EL (cell line): ENCODE data around the gene CBX5.
"Not testable (repeated sequence)": the region's sequence is repeated elsewhere in the genome, so short reads cannot be mapped to it uniquely, and the experiment has no call there.

Experiments used
- DNase-seq: peaks from one replicate; pipeline ENCODE4 v3.0.0-alpha.2; 2016

The CBX5 gene

DNA sequence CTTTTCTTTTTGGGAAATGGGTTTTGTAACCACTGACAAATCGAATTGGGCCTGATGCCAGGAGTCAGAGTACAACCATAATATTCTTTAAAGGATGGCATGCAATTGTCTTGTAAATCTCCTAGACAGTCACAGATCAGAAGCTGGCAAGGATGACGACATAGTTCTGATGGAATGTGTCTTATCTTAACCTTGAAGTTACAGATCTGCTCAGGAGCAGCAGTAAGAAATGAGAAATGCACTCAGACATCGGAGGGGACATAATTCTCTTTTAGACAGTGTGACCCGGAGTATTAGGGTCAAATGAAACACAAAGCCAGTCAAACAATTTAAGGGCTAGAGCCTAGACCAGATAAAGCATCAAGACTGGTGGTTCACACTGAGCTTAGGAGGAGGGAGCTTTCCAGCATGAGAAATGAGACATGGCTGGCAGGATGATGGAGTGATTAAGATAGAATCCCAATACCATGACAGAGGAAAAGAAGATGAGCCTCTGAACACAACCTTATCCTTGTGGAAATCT, 17.5 kb downstream of the CBX5 start:
- peak; percentile 86 for DNase-seq

DNA sequence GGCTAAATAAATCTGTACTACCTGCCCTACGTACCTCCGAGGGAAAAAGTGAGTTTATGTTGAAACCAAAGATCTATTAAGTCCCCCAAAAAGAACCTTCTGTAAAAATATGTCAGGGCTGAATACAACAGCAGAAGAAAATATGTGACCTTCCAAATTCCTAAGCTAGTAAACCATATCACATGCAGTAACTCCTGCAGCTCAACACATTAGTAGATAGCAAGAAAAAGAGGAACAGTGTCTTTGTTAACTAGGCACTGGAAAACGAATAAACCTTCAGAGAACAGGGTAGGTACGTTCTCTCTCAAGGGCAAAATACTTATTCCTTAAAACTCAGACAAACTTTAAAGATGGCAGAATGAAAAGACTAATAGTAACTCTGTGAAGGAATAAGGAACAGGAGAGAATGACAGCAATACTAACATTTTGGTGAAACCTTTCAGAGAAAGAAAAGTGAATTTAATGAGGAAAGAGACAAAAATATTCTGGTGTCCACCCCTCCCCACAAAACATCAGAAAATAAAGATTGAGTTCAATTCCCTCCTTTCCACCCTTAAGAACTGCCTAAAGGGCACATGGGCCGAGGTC, 18.0 kb downstream of the CBX5 start:
- DNase-seq, result no peak

DNA sequence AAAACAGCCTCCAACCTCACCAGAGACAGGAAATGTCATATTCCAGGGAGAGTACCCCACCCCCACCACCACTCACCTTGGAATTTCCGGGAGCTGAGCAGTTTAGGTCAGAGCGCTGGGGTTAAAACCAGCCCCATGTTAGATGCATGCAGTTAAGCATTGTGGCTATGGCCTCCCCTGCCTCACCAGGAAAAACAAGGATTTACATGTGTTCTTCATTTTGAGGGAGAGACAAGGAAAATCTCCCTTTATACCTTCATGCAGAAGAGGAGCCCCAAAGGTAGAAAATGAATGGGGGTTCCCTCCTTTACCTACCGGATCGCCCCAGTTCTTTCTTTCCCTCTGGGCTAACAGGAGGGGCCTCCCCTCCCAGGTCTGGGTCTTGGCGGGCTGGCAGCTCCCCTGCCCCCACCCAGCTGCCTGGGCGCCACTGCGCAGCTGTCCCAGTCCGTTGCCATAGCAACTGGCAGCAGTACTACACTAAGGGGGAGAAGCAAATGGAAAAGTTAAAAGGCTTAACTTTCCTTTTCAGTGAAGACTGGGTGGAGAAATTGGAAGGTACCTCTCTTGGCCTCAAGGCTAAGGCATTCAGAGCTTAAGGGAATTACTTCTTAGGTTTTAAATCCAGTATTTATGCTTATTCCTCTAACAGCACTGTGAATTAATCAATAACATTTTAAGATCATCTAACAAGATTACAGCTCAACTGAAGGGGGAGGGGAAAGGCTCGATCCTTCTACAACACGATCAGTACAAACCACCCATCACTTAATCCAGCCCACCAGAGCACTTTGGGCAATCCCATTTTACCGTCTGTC, 20.5 kb downstream of the CBX5 start:
- peak; percentile 84 for DNase-seq

DNA sequence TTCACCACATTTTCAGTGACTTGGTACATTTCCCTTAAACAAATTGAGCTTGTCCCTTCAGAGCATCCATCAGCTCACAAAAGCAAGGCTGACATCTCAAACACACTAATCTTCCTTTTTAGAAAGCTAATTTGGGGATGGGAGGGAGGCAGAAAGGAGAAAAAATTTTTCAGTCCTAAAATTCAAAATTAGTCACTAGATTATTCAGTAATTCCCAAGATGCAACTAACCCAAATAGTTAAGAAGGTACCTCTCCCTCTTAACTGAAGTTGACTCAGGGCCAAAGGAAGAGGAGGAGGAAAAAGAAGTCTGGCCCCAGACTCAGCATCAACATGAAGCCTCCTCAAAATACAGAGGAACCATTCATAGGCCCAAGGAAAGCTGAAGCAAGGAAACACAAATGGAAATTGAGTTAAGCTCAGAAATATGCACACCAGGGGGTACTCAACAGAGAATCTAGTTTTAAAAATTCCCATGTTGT, 21.7 kb downstream of the CBX5 start:
- peak; percentile 68 for DNase-seq

DNA sequence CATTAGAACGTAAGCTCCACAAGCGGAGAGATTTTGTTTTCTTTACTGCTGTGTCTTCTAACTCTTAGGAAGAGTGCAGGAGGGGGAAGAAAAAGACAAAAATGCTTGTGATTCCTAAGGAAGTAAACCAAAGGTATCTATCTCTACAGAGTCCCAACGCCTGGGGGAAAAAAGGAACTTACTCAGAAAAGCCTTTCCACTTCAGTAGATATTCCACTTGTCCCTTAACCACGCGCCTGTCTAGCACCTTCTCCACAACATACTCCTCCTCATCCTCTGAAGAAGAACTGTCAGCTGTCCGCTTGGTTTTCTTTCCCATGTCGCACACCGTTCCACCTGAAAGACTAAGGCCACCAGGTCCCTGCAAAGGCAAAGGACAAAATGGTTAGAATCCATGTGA, 22.6 kb downstream of the CBX5 start:
- no peak for DNase-seq

DNA sequence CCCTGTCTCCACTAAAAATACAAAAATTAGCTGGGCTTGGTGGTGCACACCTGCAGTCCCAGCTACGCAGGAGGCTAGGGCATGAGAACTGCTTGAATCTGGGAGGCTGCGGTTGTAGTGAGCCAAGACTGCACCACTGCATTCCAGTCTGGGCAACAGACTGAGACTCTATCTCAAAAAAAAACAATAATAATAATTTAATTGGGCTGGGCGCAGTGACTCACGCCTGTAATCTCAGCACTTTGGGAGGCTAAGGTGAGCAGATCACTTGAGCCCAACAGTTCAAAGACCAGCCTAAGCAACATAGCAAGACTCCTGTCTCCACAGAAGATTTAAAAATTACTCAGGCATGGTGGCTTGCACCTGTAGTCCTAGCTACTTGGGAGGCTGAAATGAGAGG, 26.7 kb downstream of the CBX5 start:
- no peak for DNase-seq

DNA sequence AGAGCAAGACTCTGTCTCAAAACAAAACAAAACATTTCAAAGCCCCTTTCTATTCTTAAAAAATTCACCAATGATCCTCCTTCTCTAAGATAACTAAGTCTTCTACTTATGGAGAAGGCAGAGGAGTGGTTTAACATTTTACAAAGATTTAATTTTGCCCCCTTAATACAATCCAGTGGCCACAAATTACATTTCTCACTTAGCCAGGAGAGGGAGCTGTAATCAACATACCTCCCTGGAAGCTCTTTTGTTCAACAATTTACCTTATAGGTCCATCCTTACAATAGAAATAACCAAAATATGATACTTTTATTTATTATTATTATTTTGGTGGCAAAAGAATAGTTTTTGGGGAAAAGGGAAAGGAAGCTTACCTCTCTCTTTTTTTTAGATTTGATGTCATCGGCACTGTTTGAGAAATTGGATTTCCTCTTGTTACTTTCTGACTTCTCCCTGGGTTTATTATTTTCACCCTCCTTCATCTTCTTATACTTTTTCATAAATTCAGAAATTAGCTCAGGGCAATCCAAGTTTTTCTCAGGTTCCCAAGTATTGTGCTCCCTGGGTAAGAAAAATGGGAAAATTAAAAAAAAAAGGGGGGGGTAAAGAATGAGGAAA, 28.1 kb downstream of the CBX5 start:
- DNase-seq, result peak; percentile 54

DNA sequence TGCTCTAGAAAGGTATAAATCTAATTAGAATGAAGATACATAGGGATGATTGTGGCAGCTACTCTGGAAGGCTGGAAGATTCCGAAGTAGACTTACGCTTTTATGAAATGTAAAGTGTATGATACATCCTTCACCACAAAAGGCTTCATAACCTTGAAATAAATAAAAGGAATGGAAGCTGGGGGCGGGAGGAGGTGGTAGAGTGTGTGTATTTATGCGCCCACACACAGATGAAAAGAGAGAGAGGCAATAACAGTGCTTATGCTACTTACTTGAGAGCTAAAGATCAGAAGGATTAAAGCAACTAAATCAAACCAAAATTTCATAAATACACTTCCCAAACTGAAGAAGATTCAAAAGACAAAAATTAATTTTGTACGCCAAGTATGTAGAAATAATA, 30.4 kb downstream of the CBX5 start:
- no peak for DNase-seq

DNA sequence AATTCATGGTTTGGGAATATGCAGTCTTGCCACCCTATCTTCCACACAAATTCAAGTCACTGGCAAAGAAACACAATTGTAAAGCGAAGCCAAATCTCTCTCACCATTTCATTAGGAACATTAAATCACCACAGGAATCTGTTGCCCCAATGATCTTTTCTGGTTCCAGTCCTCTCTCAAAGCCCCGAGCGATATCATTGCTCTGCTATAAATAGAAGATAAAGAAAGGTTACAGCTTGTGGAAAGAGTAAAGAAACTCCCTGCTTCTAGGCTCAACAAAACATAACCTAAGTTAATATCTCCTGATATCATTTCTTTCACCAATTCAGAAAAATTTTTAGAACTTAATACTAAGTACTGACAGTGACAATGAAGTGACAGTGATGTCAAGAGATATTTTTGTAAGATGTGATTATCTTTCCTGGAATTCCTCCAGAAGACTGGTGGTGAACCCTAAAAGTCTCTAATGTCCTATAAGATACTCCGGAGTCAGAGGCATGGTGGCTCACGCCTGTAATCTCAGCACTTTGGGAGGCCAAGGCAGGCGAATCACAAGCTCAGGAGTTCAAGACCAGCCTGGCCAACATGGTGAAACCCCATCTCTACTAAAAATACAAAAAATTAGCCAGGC, 33.8 kb downstream of the CBX5 start:
- no peak for DNase-seq

DNA sequence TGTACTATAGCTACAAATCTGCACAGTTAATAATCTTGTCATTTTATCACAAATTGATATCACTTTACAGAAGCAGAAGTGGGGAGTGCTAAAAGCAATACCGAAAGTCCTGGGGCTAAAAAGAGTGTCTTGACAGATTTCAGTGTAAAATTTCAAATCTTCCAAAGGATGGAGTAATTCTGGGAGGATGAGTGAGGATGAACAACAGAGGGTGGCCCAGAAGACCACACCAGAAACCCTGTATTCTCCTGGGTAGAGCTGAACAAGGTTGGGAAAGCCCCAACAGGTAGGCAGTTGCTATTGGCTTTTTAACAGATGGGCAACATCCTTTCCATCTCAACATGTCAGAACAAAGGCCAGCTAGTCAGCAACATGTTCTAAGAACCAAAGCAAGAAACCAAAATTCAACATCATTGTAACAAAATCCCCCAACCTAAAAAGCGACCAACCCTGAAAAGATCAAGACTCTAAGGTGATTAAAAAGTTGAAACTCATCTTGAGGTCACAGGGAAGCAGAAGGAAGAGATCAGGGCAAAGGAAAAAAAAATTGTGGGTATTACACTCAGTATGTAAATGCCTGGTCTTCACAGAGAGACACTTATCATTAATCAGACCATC, 38.8 kb downstream of the CBX5 start:
- DNase-seq, result no peak

DNA sequence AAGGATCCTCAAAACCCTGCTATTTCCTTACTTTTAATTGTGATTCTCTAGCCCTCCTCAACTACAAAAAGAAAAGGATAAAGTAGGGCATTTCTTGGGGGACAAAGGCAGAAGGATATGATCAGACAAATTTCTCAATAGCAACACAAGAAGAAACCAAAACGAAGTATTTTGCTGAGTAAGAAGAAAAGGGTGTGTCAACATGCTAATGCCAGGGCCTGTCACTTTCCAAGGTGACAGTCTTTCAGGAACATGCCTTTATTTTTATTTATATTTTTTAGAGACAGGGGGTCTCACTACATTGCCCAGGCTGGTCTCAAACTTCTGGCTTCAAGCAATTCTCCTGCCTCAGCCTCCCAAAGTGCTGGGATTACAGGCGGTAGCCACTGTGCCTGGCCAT, 39.8 kb downstream of the CBX5 start:
- DNase-seq, result no peak

DNA sequence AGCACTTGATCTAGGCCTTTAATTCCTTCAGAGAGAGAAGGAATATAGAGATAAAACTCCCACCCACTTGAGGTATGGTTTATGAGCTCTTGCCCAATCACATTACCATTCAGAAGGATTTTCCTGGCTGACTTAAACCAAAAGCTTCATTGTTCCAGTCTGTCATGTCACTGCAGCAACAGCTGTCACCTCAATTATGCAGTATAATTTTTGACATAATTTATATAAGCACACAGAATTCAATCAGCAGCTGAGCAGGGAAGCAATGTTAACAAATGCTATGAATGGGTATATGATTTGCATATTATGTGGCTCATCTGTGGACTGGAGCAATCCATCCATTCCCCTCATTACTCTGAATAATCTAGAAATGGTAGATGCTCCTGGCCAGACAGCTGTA, 40.3 kb downstream of the CBX5 start:
- no peak for DNase-seq

DNA sequence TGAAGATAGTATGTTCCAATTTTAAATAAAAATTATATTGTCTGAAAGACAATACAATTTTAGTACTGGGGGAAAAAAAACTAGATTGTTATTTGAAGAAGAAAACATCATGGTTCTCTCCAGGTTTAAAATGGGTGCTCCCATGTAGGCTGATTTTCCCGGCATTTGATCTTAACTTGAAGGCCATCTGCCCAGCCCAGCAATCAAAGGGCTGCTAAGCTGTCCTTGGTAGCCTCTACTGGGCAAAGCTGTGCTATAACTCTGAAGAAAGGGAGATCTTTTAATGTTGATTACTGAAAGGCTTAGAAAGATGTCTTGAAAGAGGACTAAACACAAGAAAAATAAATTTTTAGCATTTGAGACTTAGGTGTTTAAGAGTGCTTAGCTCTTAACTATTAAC, 41.4 kb downstream of the CBX5 start:
- DNase-seq, result no peak

DNA sequence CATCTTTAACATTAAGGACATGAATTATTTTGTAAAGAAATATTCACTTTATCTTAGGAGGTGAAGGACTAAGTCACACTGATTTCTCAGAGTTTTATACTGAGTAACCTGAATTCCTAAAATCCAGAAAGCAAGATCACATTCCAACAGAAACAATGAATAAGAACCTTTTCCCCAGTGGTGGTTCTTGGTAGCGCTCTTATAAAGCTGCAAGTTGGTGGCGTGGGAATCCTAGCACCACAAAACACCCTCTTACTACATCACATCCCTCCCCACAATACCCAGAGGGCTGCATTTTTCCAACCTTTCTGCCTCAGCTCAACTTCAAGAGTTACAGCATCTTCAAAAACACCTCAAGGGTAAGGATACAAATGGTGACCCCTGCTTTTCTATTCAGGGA, 47.1 kb downstream of the CBX5 start:
- peak; percentile 47 for DNase-seq

DNA sequence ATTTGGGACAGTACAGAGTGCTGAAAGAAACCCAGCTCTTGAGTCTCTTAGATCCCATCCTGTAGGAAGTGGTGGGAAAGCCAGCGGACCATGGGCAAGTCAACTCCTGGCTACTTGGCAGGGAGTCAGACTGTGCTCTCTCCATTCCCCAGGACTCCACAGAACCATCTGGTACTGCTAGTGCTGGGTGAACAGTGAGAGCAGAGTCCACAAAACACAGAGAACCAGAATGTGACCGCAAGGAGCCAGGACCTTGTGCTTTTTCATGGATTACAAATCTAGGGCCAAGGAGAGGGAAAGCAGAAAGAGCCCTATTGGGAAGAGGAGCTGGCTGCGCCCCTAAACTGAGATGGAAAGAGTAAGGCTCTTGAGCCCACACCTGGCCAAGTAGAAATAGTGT, 48.7 kb downstream of the CBX5 start:
- DNase-seq, result not testable (repeated sequence)

DNA sequence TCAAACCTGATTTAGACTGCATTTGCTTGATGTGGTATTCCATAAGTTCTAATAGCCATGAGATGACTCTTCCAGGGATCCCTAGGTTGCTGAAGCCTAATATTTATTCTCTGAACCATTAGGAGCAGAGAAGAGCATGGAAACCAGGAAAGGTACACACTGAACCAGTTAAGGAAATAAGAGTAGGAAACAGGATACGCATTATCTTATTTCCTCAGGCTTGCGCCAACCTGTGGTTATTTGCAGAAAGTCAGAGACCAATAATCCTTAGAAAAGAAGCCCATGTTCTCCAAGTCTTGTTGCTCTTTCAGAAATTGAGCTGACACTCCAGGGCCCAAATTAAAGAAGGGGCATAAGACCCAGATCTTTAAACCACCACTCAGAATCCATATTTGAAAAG, 49.4 kb downstream of the CBX5 start:
- no peak for DNase-seq

DNA sequence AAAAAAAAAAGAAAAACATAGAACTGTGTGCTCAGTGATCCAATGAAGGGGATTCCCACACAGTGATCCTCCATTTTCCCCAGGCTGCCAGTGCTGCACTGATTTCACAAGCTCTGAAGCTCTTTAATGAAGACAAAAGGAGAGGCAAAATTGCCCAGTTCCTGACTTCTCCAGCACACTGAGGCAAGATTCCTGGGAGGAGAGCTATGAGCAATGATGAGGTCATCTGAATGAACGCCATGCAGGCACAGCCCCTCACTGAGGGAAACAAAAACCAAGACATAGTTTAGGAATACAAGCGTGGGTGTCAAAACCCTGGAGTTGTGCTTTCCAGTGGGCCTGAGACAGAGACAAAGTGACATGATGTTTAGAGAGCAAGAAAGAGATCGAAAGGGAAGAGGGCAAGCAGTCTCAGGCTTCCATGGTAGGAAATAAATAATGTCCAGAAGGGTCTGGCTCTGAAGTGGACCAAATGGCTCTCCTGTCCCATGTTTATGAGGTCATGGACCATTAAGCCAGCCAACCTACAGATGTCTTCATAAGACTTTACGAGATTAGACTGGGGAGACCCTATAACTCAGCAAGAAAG, 50.2 kb downstream of the CBX5 start:
- peak; percentile 98 for DNase-seq

DNA sequence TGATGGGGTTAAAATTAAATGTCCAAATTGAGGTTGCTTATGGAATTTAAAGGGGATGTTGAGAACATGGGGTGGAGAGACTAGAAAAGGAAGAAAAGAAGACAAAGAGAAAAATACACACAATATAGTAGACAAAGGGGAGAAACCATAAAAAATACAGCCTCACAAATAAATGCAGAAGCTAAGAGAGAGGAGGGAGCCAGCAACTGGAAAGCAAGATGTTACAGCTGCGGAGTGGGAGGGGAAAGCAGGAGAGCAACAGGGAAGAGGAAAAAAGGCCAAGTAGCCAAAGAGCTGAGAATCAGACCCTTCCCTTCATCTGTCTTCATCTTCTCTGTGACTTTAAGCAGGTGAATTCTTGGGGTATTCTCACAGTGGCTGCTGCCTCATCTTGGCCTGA, 51.5 kb downstream of the CBX5 start:
- no peak for DNase-seq

DNA sequence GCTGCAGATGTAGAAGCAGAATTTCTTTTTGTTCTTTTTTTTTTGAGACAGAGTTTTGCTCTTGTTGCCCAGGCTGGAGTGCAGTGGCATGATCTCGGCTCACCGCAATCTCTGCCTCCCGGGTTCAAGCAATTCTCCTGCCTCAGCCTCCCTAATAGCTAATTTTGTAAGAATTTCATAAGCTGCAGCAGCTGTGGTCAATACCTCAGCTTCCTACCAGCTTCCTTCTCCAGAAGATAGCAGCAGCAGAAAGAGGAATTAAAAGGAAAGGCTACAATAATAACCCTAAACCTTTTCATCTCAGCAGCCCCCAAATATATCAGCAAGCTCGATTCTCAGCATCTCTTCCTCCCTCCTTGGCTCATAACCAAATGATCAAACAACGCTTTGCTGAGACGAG, 52.0 kb downstream of the CBX5 start:
- DNase-seq, result not testable (repeated sequence)

DNA sequence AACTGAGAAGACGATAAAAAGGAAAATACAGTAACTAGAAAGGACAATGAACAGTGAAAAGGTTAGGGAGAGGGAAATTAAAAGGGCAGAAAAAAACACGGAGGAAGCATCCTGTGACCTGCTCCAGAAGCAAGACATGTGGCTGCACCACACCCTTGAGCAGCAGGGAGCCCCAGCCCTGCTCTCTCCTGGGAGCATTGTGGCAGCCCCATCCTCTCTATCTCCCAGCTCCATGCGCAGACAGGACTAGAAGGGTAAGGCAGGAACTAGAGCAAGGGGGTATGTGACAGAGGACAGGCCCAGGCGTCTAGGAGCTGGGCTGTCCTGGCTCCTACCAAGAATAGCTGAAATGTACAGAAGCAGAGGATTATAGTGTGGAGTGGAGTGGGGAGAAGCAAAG, 52.5 kb downstream of the CBX5 start:
- DNase-seq, result no peak

DNA sequence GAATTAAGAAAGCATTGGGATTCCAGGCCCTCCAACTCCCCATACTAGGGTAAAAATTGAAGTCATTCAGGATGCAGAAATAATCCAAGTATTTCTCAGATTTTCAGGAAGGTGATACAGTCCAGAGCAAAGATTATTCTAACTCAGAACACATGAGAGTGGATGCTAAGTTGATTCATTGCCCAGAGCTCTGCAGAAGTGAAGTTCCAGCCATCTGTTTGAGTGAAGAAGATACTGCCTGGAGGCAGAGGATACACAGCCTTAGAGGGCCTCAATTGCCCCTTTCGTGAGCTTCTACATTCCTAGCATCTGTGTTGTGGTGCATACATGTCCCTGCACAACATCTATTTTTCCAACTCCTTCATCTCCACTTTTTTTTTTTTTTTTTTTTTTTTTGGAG, 54.3 kb downstream of the CBX5 start:
- no peak for DNase-seq

DNA sequence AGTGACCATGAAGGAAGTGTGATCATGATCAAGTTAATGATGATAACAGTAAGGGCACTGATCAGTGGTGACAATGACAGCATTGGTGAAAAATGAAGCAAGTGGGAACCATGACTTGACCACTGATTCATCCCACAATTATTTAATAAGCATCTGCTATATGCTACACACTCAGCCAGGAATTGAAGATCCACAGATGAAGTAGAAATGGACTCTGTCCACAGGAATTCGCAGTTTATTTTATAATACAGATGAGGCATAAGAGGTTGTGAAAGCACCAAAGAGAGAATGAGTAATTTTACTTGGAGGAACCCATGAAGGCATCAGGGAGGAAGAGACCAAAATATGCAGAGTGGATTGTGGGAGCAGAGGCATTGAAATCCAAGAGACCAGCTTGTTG, 57.3 kb downstream of the CBX5 start:
- DNase-seq, result peak; percentile 97
